SIG-M5 treated with dmso at 0.1 percent for 504 hours (cell line): Measurements from ENCODE around the gene TMEM139.

Source experiments
- DNase-seq: peaks from one replicate; lab custom pipeline; 2025; ENCODE audit not compliant: unreplicated experiment; lab: John Stamatoyannopoulos, UW

The TMEM139 gene

DNA sequence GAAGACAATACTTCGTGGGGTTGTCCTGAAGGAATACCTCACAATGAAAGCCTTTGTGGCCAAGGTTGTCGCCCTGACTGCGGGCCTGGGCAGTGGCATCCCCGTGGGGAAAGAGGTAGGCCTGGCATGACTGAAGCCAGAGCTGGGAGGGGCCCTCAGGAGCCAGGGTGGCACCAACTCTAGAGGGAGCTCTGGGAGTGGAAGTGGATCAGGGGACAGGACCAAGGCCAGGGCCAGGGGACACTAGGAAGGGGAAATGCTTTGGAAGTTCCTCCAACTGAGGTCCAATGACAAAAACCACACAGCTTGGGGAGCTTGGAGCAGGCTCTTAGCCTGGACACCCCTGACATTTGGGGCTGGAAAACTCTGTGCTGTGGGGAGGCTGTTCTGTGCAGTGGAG lies 37.0 kb downstream of the TMEM139 start:
- DNase-seq: peak; percentile 16

DNA sequence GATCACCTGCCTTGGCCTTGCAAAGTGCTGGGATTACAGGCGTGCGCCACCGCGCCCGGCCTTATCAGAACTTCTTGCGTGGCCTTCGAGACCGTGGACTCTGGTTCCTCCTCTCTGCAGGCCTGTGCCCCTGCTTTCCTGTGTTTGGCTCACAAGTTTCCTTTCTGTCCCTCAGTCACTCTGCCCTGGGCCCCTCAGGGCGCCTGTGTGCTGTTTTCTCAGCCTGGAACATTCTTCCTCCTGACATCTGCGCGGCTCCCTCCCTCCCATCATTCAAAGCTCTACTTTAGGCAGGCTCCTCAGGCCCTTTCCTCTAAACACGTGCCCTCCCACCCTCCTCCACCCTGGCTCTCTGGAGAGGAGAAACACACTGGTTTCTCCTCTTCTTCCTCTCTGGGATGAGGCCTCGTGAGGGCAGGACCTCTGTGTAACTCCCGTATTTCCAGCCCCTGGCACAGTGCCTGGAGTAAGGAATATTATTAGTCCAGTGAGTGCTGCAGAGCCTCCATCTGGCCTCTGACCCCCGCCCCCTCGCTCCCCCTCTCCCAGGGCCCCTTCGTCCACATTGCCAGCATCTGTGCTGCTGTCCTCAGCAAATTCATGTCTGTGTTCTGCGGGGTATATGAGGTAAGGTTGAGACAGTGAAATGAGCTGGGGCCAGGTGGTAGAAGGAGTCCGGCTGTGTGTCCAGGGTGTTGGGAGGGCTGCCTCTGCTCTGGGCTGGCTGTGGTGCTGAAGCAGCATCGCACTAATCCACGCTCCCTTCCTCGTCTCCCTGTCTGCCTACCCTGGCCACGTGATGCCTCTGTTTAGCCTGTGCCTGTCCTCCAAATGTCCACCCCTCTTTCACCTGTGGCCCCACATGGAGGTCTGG lies 38.2 kb downstream of the TMEM139 start:
- DNase-seq: no peak

DNA sequence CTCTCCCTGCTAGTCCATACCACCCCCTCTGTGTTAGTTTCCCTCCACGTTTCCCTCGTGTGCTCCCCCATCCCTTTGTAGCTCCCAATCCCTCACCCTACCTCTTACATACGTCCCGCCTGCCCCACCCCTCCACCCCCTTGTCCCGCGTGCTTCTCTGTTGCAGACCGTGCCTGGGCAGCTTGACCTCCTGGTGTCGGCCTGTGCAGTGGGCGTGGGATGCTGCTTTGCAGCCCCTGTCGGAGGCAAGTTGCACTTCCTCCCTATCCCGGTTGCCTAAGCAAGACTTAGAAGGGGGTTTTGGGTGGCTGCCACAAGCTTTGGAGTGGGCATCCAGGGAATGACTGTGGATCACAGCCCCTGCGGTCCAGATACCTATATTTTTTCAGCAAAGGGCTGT lies 38.9 kb downstream of the TMEM139 start:
- no peak for DNase-seq

DNA sequence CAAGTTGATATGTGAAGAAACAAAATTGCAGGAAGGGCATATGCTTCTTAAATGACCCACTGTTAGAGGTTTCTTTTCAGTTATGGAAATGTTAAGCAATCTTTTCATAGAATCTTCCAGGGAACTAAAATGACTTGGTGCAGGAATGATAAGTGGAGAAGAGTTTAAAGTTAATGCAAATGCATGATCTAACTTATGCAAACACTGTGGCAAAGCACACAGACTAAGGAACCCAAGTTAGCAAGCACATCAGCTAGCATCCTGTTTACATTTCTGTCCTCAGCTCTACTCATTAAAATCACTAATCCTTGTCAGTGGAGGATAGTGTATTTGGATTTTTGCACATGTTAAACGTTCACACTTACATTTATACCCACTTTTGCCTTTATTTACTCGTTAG lies 40.5 kb downstream of the TMEM139 start:
- DNase-seq: peak; percentile 7

DNA sequence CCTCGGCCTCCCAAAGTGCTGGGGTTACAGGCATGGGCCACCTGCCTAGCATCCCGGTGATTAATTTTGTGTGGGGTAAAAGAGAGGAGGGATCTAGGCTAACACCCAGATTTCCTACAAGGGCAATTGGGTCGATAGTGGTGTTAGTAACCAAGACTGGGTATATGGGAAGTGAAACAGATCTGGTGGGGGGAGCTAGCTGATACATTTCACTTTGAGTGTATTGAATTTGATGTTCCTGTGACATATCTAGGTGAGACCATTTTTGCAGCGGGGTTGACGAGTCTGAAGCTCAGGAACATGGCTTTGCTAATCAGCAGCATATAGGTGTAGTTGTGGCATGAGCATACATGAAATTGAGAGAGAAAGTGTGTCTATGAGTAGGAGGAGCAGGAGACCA lies 43.1 kb downstream of the TMEM139 start:
- peak; percentile 14 for DNase-seq

DNA sequence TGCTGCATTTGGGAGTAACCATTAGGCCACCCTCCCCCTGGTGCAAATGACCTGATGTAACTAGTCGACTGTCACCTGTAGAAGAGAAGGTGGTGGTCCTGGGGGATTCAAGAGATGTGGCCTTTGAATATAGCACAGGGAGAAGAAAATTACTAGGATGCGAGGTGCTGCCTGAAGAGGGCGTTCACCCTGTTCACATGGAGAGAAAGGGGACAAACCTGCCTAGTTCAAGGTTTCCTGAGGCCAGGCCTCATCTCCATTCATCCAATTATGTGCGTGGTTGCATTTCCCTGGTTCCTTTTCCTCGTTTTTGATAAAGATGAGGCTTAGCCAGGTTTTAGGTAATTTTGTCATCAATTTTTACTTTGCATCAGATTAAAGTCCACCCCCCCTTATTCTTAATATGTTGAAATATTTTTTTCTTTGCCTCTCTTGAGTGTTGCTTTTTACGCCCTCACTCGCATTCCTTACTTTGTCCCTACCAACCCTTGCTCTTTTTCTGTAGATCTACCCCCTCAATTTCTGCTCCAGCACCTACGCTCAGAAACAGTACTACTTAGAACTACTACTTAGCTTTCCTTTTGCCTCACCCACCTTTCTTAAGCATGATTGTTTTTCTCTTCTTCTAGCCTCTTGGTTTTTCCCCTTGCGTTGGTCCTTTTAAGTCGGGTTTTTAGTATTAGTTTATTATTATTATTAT lies 44.9 kb downstream of the TMEM139 start:
- no peak for DNase-seq

DNA sequence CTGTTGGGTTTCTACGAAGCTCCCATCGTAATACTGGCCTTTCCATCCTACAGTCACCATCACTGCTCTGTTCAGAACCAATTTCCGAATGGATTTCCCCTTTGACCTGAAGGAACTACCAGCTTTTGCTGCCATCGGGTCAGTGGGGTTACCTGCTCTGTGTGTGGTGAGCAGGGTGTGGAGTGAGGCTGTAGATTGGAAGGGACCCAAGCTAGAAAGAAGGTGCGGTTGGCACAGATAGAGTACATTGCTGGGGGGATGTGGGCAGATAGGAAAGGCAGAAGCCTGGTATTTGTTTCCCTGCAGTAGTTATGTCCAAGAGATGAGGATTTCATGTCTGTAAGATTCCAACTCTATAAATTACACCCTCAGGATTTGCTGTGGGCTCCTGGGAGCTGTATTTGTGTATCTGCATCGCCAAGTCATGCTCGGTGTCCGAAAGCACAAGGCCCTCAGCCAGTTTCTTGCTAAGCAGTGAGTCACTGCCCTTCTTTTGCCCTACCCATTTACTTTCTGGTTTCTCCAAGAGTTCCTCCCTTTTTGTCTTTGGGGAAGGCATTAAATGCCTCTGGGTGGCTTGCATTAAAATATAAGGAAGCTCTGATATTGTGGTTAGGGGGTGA lies 46.5 kb downstream of the TMEM139 start:
- DNase-seq: peak; percentile 21

DNA sequence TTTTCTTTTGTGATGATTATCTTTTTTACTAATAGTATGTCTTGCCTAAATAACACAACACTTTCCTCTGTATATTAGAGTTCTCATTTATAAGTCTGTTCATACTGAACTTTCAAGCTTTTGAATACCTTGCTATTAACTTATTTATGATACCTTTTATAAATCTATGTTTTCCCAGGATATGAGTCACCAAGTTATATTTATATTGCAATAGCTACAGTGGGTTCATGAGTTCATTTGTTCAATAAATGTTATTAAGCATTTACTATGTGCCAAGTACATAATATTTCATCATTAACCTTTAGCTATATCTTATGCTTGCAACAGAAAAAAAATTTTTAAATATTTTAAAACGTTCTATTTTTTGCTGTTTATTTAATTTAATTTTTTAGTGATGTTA lies 49.5 kb downstream of the TMEM139 start:
- DNase-seq: no peak

DNA sequence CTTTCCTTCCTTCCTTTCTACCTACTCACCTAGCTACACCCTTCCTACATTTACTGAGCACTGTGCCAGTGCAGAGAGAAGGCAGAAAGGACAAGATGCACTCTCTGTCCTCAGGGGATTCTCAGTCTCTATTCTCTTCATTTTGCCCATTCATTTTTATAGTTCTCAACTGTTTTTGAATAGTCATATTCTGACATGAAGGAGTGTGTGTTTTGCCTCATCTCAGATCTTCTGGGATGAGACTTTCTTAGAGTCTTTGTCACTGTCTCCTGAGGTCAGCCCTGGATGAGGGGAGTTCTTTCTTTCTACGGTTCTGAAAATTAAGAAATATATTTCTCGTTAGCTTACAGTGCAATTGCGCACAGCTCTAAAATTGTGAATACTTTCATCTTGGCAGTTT lies 52.5 kb downstream of the TMEM139 start:
- no peak for DNase-seq
